Testis (tissue), 2 donors: ENCODE results near the gene HDAC9.

Experiments
- CTCF ChIP-seq, 3 experiments: fragments of 450-650 bp in 2 of 3; fragments of 200-600 bp in 1 of 3; sonication (generic) in 1 of 3; IDR thresholded peaks; one replicate each; pipeline ENCODE4 v1.5.1; 2016 to 2019; ENCODE audit warnings: antibody characterized with exemption in 3 of 3, mild to moderate bottlenecking in 2 of 3, moderate library complexity in 1 of 3
- POLR2A ChIP-seq: fragments of 450-650 bp; IDR thresholded peaks from one replicate; pipeline ENCODE4 v1.6.1; 2017; ENCODE audit warnings: antibody characterized with exemption, mild to moderate bottlenecking, moderate library complexity

- TF ChIP-seq POLR2A (no peak), CTCF (IDR thresholded peaks at IDR 0.05) (no peak)
These were observed 22.4 kb upstream of the HDAC9 start for GRCh38 chr7:18473119-18473518.
